ENCODE measurements around the gene HTR4. TPM values are rescaled to one million over a fixed set of nuclear protein-coding genes. Genes with fewer than 3 reads are reported as not detected.

HTR4 gene
- total RNA-seq, 5 donors from 2014 or later (not counting 1 experiment from before 2014, with no cell fraction given): not detected

DNA sequence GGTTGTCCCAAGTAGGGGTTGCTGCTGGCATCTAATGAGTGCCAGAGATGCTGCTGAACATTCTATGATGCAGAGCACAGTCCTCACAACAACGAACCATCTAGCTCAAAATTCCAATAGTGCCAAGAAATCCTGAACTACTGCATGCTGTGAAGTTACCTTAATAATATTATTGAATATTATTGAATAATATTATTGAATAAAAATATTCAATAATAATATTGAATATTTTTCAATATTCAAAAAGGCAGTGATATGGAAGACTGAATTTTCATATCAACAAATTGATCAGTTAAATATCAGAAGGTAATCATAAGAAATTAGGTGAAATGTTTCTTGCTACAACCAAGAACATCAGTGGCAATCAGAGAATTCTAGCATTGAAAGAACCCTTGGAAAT lies 2.8 kb downstream of the HTR4 start:
- Histone ChIP-seq H3K4me3 (ENCODE audit: control insufficient read depth in 1 of 2, extremely low read depth in 1 of 2, low read length in 1 of 2) (no peak overlapping the region), H3K27me3 (replicated peaks in 1 of 2; ENCODE audit: control insufficient read depth in 2 of 2, extremely low read depth in 1 of 2, insufficient read depth in 2 of 2, low read length in 1 of 2) (peaks cover 17 to 23% of the 10 kb centered on the region in 2 experiments), H3K4me1 (ENCODE audit: control insufficient read depth in 1 of 2, extremely low read depth in 1 of 2, insufficient read depth in 2 of 2, low read length in 2 of 2) (no peaks in the 10 kb centered on the region), H3K36me3 (ENCODE audit: control insufficient read depth in 2 of 2, extremely low read depth in 1 of 2, insufficient read depth in 1 of 2, low read length in 1 of 2) (no peaks in the 10 kb centered on the region), H3K27ac (ENCODE audit: low read length) (no peak overlapping the region), H3K9me3 (no peaks in the 10 kb centered on the region)
- DNase-seq: no peak
- peaks cover 43 to 50% of the 10 kb centered on the region in 2 donors for H3K27me3 Mint-ChIP-seq
- no peak overlapping the region for H3K27ac Mint-ChIP-seq
- ChIA-PET CTCF (no interaction called here), POLR2A (no interaction called here)
- no CpG with 5 or more reads among the region's 1 CpG for WGBS (ENCODE audit: insufficient coverage)
- peaks cover 0 to 4% (median 3%) of the 10 kb centered on the region in 3 donors for H3K4me1 Mint-ChIP-seq
- H3K9me3 Mint-ChIP-seq: no peaks in the 10 kb centered on the region
- H3K4me3 Mint-ChIP-seq: no peak overlapping the region
- no peaks in the 10 kb centered on the region for H3K36me3 Mint-ChIP-seq
- no peak for ATAC-seq (replicated peaks in 1 of 4)

DNA sequence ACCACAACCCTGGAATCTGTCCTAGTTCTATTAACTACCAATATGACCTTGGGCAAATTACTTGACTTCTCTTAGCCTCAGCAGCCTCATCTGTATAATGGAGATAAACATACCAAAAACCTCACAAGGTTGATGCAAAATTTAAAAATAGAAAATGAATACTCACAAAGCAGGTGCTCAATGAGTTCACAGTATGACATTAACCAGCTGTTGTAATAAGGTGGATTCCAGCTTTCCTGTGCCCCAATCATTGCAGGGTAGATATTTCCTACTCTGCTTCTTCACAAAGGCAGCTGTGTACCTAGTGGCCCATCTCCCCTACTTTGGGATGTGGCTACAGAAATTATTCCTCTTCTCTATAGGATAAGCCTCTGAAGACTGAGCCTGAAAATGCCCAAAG lies 8.8 kb downstream of the HTR4 start:
- Mint-ChIP-seq H3K9me3 (no peaks in the 10 kb centered on the region), H3K4me1 (no peaks in the 10 kb centered on the region)

DNA sequence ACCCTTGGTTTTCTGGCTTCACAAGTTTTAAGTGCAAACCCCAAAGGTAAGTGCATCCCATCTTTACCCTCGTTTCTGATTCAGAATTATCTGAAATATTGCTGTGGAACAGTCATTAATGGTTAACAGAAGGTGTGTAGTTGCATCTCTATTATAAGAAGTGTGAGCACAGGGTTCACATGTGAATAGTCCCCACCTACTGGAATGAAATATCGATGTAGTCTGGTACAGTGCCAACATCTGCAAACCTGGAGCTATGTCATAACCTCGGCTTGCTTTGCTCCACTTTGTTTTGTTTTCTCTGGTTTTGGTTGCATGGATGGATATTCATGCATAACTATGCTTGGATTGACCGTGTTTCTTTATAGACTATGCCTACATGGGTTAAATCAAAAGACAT lies 12.6 kb downstream of the HTR4 start:
- POLR2A ChIA-PET: no interaction called here
- H3K4me3 ChIP-seq (ENCODE audit: control insufficient read depth in 1 of 2, extremely low read depth in 1 of 2, low read length in 1 of 2): no peak overlapping the region
- no peaks in the 10 kb centered on the region for H3K9me3 ChIP-seq
- H3K27ac Mint-ChIP-seq: no peak overlapping the region
- peaks cover 20 to 28% of the 10 kb centered on the region in 2 donors for H3K27me3 Mint-ChIP-seq
- H3K4me1 Mint-ChIP-seq: no peaks in the 10 kb centered on the region
- no peaks in the 10 kb centered on the region for H3K4me1 ChIP-seq (ENCODE audit: control insufficient read depth in 1 of 2, extremely low read depth in 1 of 2, insufficient read depth in 2 of 2, low read length in 2 of 2)
- H3K4me3 Mint-ChIP-seq: no peak overlapping the region
- no peak for ATAC-seq (replicated peaks in 1 of 4)
- H3K9me3 Mint-ChIP-seq: no peaks in the 10 kb centered on the region
- CTCF ChIA-PET: no interaction called here
- no peak for DNase-seq
- H3K36me3 Mint-ChIP-seq: no peaks in the 10 kb centered on the region
- H3K27me3 ChIP-seq (replicated peaks in 1 of 2; ENCODE audit: control insufficient read depth in 2 of 2, extremely low read depth in 1 of 2, insufficient read depth in 2 of 2, low read length in 1 of 2): peaks cover 0 to 5% of the 10 kb centered on the region in 2 experiments
- H3K27ac ChIP-seq (ENCODE audit: low read length): no peak overlapping the region
- 100% methylated on average over 1 of the region's 4 CpGs for WGBS (ENCODE audit: insufficient coverage)
- H3K36me3 ChIP-seq (ENCODE audit: control insufficient read depth in 2 of 2, extremely low read depth in 1 of 2, insufficient read depth in 1 of 2, low read length in 1 of 2): no peaks in the 10 kb centered on the region

More for the DNA sequence above, 8.8 kb downstream of the HTR4 start:
- no peak overlapping the region for H3K27ac Mint-ChIP-seq
- POLR2A ChIA-PET: no interaction called here
- no peaks in the 10 kb centered on the region for H3K9me3 ChIP-seq
- H3K27ac ChIP-seq (ENCODE audit: low read length): no peak overlapping the region
- no peaks in the 10 kb centered on the region for H3K4me1 ChIP-seq (ENCODE audit: control insufficient read depth in 1 of 2, extremely low read depth in 1 of 2, insufficient read depth in 2 of 2, low read length in 2 of 2)
- no peaks in the 10 kb centered on the region for H3K36me3 ChIP-seq (ENCODE audit: control insufficient read depth in 2 of 2, extremely low read depth in 1 of 2, insufficient read depth in 1 of 2, low read length in 1 of 2)
- H3K36me3 Mint-ChIP-seq: no peaks in the 10 kb centered on the region
- CTCF ChIA-PET: no interaction called here
- no peak overlapping the region for H3K4me3 ChIP-seq (ENCODE audit: control insufficient read depth in 1 of 2, extremely low read depth in 1 of 2, low read length in 1 of 2)
- no peak for DNase-seq
- no peak overlapping the region for H3K4me3 Mint-ChIP-seq
- peaks cover 0 to 4% of the 10 kb centered on the region in 2 experiments for H3K27me3 ChIP-seq (replicated peaks in 1 of 2; ENCODE audit: control insufficient read depth in 2 of 2, extremely low read depth in 1 of 2, insufficient read depth in 2 of 2, low read length in 1 of 2)
- no peak for ATAC-seq (replicated peaks in 1 of 4)
- peaks cover 6 to 27% of the 10 kb centered on the region in 2 donors for H3K27me3 Mint-ChIP-seq

DNA sequence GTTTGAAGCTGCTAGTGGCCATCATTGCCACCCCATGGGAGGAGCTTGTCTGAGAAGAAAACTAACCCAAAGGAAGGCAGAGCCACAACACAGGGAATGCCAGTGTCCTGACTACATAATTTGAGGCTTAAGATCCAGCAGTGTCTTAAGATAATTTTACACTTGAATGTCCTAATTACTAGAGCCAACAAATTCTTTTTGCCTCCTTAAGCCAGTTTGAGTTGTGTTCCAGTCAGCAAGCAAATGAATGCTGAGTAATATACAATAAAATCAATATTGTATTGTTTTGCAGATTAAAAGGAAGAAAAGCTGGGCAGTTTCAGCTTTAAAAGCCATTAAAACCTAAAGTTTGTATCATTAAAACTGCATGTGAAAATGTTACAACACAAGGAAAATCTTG lies 13.9 kb downstream of the HTR4 start:
- CTCF ChIA-PET: no interaction called here
- no peak overlapping the region for H3K4me3 ChIP-seq (ENCODE audit: control insufficient read depth in 1 of 2, extremely low read depth in 1 of 2, low read length in 1 of 2)
- Mint-ChIP-seq H3K36me3 (no peaks in the 10 kb centered on the region), H3K4me1 (no peaks in the 10 kb centered on the region), H3K27ac (no peak overlapping the region), H3K9me3 (no peaks in the 10 kb centered on the region), H3K4me3 (no peak overlapping the region), H3K27me3 (peaks cover 16 to 20% of the 10 kb centered on the region in 2 donors)
- H3K27me3 ChIP-seq (replicated peaks in 1 of 2; ENCODE audit: control insufficient read depth in 2 of 2, extremely low read depth in 1 of 2, insufficient read depth in 2 of 2, low read length in 1 of 2): peaks cover 0 to 5% of the 10 kb centered on the region in 2 experiments
- H3K9me3 ChIP-seq: no peaks in the 10 kb centered on the region
- H3K27ac ChIP-seq (ENCODE audit: low read length): no peak overlapping the region
- no peaks in the 10 kb centered on the region for H3K36me3 ChIP-seq (ENCODE audit: control insufficient read depth in 2 of 2, extremely low read depth in 1 of 2, insufficient read depth in 1 of 2, low read length in 1 of 2)
- ATAC-seq (replicated peaks in 1 of 4): no peak
- no peaks in the 10 kb centered on the region for H3K4me1 ChIP-seq (ENCODE audit: control insufficient read depth in 1 of 2, extremely low read depth in 1 of 2, insufficient read depth in 2 of 2, low read length in 2 of 2)
- POLR2A ChIA-PET: no interaction called here
- no peak for DNase-seq

DNA sequence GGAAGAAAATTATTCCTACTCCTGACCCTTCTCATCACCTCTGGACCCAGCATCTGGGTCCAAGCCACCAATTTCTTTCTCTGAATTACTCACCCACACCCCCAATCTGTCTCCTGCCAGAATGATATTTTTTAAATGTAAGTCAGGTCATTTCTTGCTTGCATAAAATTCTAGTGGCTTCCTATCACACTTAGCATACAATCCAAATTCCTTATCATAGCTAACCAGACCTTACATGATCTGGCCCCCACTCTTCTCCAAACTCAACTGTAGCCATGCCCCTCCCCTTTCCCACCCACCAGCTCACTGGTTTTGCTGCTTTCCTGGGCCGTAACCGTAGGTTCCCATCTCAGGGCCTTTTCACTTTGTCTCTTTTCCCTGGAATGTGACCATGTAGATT lies 15.2 kb downstream of the HTR4 start:
- no peaks in the 10 kb centered on the region for H3K36me3 Mint-ChIP-seq
- no peaks in the 10 kb centered on the region for H3K4me1 ChIP-seq (ENCODE audit: control insufficient read depth in 1 of 2, extremely low read depth in 1 of 2, insufficient read depth in 2 of 2, low read length in 2 of 2)
- H3K36me3 ChIP-seq (ENCODE audit: control insufficient read depth in 2 of 2, extremely low read depth in 1 of 2, insufficient read depth in 1 of 2, low read length in 1 of 2): no peaks in the 10 kb centered on the region
- WGBS (ENCODE audit: insufficient coverage): 100% methylated on average over 2 of the region's 2 CpGs
- DNase-seq (no peak), ATAC-seq (replicated peaks in 1 of 4) (no peak)
- no peak overlapping the region for H3K4me3 Mint-ChIP-seq
- peaks cover 18 to 25% of the 10 kb centered on the region in 2 donors for H3K27me3 Mint-ChIP-seq
- no peak overlapping the region for H3K27ac Mint-ChIP-seq
- no peak overlapping the region for H3K4me3 ChIP-seq (ENCODE audit: control insufficient read depth in 1 of 2, extremely low read depth in 1 of 2, low read length in 1 of 2)
- POLR2A ChIA-PET: no interaction called here
- CTCF ChIA-PET: no interaction called here
- H3K27me3 ChIP-seq (replicated peaks in 1 of 2; ENCODE audit: control insufficient read depth in 2 of 2, extremely low read depth in 1 of 2, insufficient read depth in 2 of 2, low read length in 1 of 2): peaks cover 0 to 5% of the 10 kb centered on the region in 2 experiments
- no peaks in the 10 kb centered on the region for H3K9me3 ChIP-seq
- H3K27ac ChIP-seq (ENCODE audit: low read length): no peak overlapping the region
- H3K4me1 Mint-ChIP-seq: no peaks in the 10 kb centered on the region
- H3K9me3 Mint-ChIP-seq: no peaks in the 10 kb centered on the region

DNA sequence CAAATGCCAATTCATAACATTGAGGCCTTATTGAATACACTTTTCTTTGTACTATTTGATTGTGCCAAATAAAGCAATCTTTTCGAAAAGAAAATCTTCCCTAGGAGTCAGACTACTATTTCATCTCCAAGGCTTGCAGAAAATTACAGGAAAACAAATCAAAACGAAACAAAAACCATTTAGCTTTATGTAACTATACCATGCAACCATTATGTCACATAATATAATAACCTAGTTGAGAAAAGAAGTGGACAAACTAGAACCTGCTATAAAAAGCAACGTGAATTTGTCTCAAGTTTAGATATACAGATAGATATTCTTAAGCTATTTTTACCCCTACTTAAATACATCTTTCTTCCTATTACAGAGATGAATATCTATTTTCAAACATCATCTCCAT lies 18.0 kb downstream of the HTR4 start:
- H3K9me3 Mint-ChIP-seq: no peaks in the 10 kb centered on the region
- H3K27ac ChIP-seq (ENCODE audit: low read length): no peak overlapping the region
- H3K4me1 ChIP-seq (ENCODE audit: control insufficient read depth in 1 of 2, extremely low read depth in 1 of 2, insufficient read depth in 2 of 2, low read length in 2 of 2): peaks cover 0 to 11% of the 10 kb centered on the region in 2 experiments
- WGBS (ENCODE audit: insufficient coverage): no CpG with 5 or more reads among the region's 3 CpGs
- DNase-seq: no peak
- H3K27ac Mint-ChIP-seq: no peak overlapping the region
- H3K27me3 ChIP-seq (replicated peaks in 1 of 2; ENCODE audit: control insufficient read depth in 2 of 2, extremely low read depth in 1 of 2, insufficient read depth in 2 of 2, low read length in 1 of 2): peaks cover 0 to 5% of the 10 kb centered on the region in 2 experiments
- ChIA-PET POLR2A (no interaction called here), CTCF (no interaction called here)
- peaks cover 0 to 9% (median 4%) of the 10 kb centered on the region in 3 donors for H3K4me1 Mint-ChIP-seq
- no peaks in the 10 kb centered on the region for H3K36me3 ChIP-seq (ENCODE audit: control insufficient read depth in 2 of 2, extremely low read depth in 1 of 2, insufficient read depth in 1 of 2, low read length in 1 of 2)
- H3K4me3 ChIP-seq (ENCODE audit: control insufficient read depth in 1 of 2, extremely low read depth in 1 of 2, low read length in 1 of 2): no peak overlapping the region
- H3K9me3 ChIP-seq: no peaks in the 10 kb centered on the region
- no peaks in the 10 kb centered on the region for H3K36me3 Mint-ChIP-seq
- ATAC-seq (replicated peaks in 1 of 4): no peak
- peaks cover 16 to 30% of the 10 kb centered on the region in 2 donors for H3K27me3 Mint-ChIP-seq
- H3K4me3 Mint-ChIP-seq: no peak overlapping the region

Data from T-cell (primary cell).